HG02840 (cell line): ENCODE data around the gene BLNK.

Experiments
- ATAC-seq: cut with Tn5 transposase; IDR thresholded peaks from one replicate; pipeline ENCODE4 v1.9.1; 2021; ENCODE audit warnings: mild to moderate bottlenecking, moderate library complexity, moderate number of reproducible peaks; ENCODE audit not compliant: unreplicated experiment, low FRiP score

Gene BLNK

GRCh38 chr10:96264938-96265337 lies 6.4 kb downstream of the BLNK start:
- ATAC-seq = no peak

- no peak for ATAC-seq
These were observed 7.7 kb downstream of the BLNK start for GRCh38 chr10:96263669-96264068.

- ATAC-seq = no peak
These were observed 8.2 kb downstream of the BLNK start for GRCh38 chr10:96263176-96263575.

- ATAC-seq = no peak
These were observed 9.4 kb downstream of the BLNK start for GRCh38 chr10:96261930-96262329.

- ATAC-seq = no peak
These were observed 10.2 kb downstream of the BLNK start for GRCh38 chr10:96261132-96261531.

GRCh38 chr10:96260014-96260413 lies 11.4 kb downstream of the BLNK start:
- no peak for ATAC-seq

- ATAC-seq = no peak
These were observed 12.2 kb downstream of the BLNK start for GRCh38 chr10:96259150-96259549.

- ATAC-seq = no peak
These were observed 13.4 kb downstream of the BLNK start for GRCh38 chr10:96257944-96258343.

- no peak for ATAC-seq
These were observed 15.6 kb downstream of the BLNK start for GRCh38 chr10:96255549-96256333.

- ATAC-seq = no peak
These were observed 16.4 kb downstream of the BLNK start for GRCh38 chr10:96254976-96255375.

GRCh38 chr10:96252730-96253129 lies 18.6 kb downstream of the BLNK start:
- ATAC-seq = no peak

- ATAC-seq = no peak
These were observed 21.0 kb downstream of the BLNK start for GRCh38 chr10:96250349-96250748.

GRCh38 chr10:96249264-96249663 lies 22.1 kb downstream of the BLNK start:
- no peak for ATAC-seq

GRCh38 chr10:96244354-96244753 lies 27.0 kb downstream of the BLNK start:
- ATAC-seq = peak; percentile 94

GRCh38 chr10:96243296-96243695 lies 28.1 kb downstream of the BLNK start:
- ATAC-seq = no peak

- no peak for ATAC-seq
These were observed 28.5 kb downstream of the BLNK start for GRCh38 chr10:96242822-96243221.

GRCh38 chr10:96238646-96239623 lies 32.4 kb downstream of the BLNK start:
- ATAC-seq = no peak

- ATAC-seq = no peak
These were observed 34.5 kb downstream of the BLNK start for GRCh38 chr10:96236876-96237275.

GRCh38 chr10:96236090-96236478 lies 35.3 kb downstream of the BLNK start:
- ATAC-seq = no peak

GRCh38 chr10:96235326-96236089 lies 35.9 kb downstream of the BLNK start:
- ATAC-seq = no peak

GRCh38 chr10:96233959-96234358 lies 37.4 kb downstream of the BLNK start:
- ATAC-seq = no peak
